Sciatic nerve (tissue), 2 donors: ENCODE measurements around the gene IRX4. TPM values are rescaled to one million over a fixed set of nuclear protein-coding genes. Genes with fewer than 3 reads are reported as not detected.

ENCODE experiments used
- ATAC-seq: fragments of 200-7000 bp; cut with Tn5 transposase; one replicate; pipeline ENCODE4 v1.9.1; 2020; ENCODE audit warnings: mild to moderate bottlenecking, moderate library complexity
- DNase-seq: peaks from one replicate; pipeline ENCODE4 v3.0.0-alpha.2; 2020; ENCODE audit warnings: low spot score
- intact Hi-C: fragments of 100-400 bp; cut with DNase I; formaldehyde crosslinking; loops from one replicate; pipeline ENCODE4 v1.14.2; 2022
- total RNA-seq: library from RNA; stranded (reverse); fragmentation: NEBNext Ultra II Directional; extraction: Animal tissue kit (Norgen Biotek cat#: 25700); gene quantifications from one replicate; pipeline ENCODE4 v1.2.1, GENCODE V29; 2021
- donor health status: DM: no; HTN: no; CAD: no.
- donor health status: DM: no; HTN: no; CAD: no.

Gene IRX4
- total RNA-seq, 1 donor from 2014 or later: not detected

- intact Hi-C loops: no loop called here
- no peak for ATAC-seq
Measured at GRCh38 chr5:1833264-1834021, 49.3 kb downstream of the IRX4 start.

GRCh38 chr5:1832511-1833250 lies 50.0 kb downstream of the IRX4 start:
- intact Hi-C loops: no loop called here
- DNase-seq (no peak), ATAC-seq (no peak)

More at GRCh38 chr5:1833264-1834021, 49.3 kb downstream of the IRX4 start:
- DNase-seq: no peak

GRCh38 chr5:1831677-1832313 lies 50.9 kb downstream of the IRX4 start:
- intact Hi-C loops: no loop called here

GRCh38 chr5:1831257-1831656 lies 51.5 kb downstream of the IRX4 start:
- intact Hi-C loops: no loop called here
- DNase-seq: no peak
- ATAC-seq: no peak

More at GRCh38 chr5:1831677-1832313, 50.9 kb downstream of the IRX4 start:
- DNase-seq: no peak
- ATAC-seq: no peak

- DNase-seq: no peak
- ATAC-seq: no peak
Measured at GRCh38 chr5:1830571-1831228, 52.0 kb downstream of the IRX4 start.

GRCh38 chr5:1827886-1828397 lies 54.8 kb downstream of the IRX4 start:
- no peak for DNase-seq
- no peak for ATAC-seq
- intact Hi-C loops: no loop called here

More at GRCh38 chr5:1830571-1831228, 52.0 kb downstream of the IRX4 start:
- intact Hi-C loops: no loop called here

Other genes starting within 250 kb of the IRX4 start
- gene MRPL36, start 83.1 kb downstream of the IRX4 start, total RNA-seq: 28.4 TPM
- 20.7 TPM for gene NDUFS6, start 81.5 kb downstream of the IRX4 start, total RNA-seq